H9 (cell line): Measurements from ENCODE around the gene TMEM145. TPM values are rescaled to one million over a fixed set of nuclear protein-coding genes. Genes with fewer than 3 reads are reported as not detected.

Experiments
- DNase-seq: peaks from one replicate; pipeline ENCODE4 v3.0.0-alpha.2; 2017
- H2AFZ ChIP-seq: one replicate; pipeline ENCODE4 v1.6.1; 2013; ENCODE audit warnings: mild to moderate bottlenecking, low read length, control low read depth, moderate library complexity
- H2AK5ac ChIP-seq: 2 replicates; pipeline ENCODE4 v1.6.1; 2013; ENCODE audit warnings: low read length, control low read depth, mixed read lengths; ENCODE audit not compliant: insufficient read length
- H2BK120ac ChIP-seq: one replicate; pipeline ENCODE4 v1.6.1; 2013; ENCODE audit warnings: low read depth, mild to moderate bottlenecking, low read length, control low read depth, inconsistent platforms; ENCODE audit not compliant: poor library complexity, severe bottlenecking
- H2BK12ac ChIP-seq: 2 replicates; pipeline ENCODE4 v1.6.1; 2013; ENCODE audit warnings: low read length, control low read depth, mixed read lengths, low read depth; ENCODE audit not compliant: insufficient read length
- H2BK15ac ChIP-seq: 2 replicates; pipeline ENCODE4 v1.6.1; 2013; ENCODE audit warnings: low read depth, low read length, control low read depth
- H2BK20ac ChIP-seq: one replicate; pipeline ENCODE4 v1.6.1; 2013; ENCODE audit warnings: low read depth, mild to moderate bottlenecking, low read length, control low read depth, inconsistent platforms; ENCODE audit not compliant: poor library complexity, severe bottlenecking
- H2BK5ac ChIP-seq: 2 replicates; pipeline ENCODE4 v1.6.1; 2013; ENCODE audit warnings: low read length, control low read depth, mixed read lengths; ENCODE audit not compliant: insufficient read length
- H3K14ac ChIP-seq: 2 replicates; pipeline ENCODE4 v1.6.1; 2013; ENCODE audit warnings: low read length, control low read depth; ENCODE audit not compliant: insufficient read depth
- H3K18ac ChIP-seq: 2 replicates; pipeline ENCODE4 v1.6.1; 2013; ENCODE audit warnings: low read depth, mild to moderate bottlenecking, mixed read lengths, low read length, control low read depth; ENCODE audit not compliant: insufficient read length
- H3K23ac ChIP-seq: 2 replicates; pipeline ENCODE4 v1.6.1; 2013; ENCODE audit warnings: low read length, control low read depth, mixed read lengths, low read depth; ENCODE audit not compliant: insufficient read length
- H3K23me2 ChIP-seq: 2 replicates; pipeline ENCODE4 v1.6.1; 2013; ENCODE audit warnings: low read depth, mild to moderate bottlenecking, mixed read lengths, low read length, control low read depth; ENCODE audit not compliant: insufficient read length, poor library complexity, severe bottlenecking
- H3K27ac ChIP-seq: 2 replicates; pipeline ENCODE4 v1.5.1; 2013; ENCODE audit warnings: low read length, control low read depth, mixed read lengths, low read depth; ENCODE audit not compliant: insufficient read length
- H3K27me3 ChIP-seq: 2 replicates; pipeline ENCODE4 v1.6.1; 2013; ENCODE audit warnings: low read length, control low read depth, inconsistent platforms; ENCODE audit not compliant: insufficient read depth
- H3K4ac ChIP-seq: 2 replicates; pipeline ENCODE4 v1.6.1; 2013; ENCODE audit warnings: low read depth, mild to moderate bottlenecking, control low read depth, inconsistent platforms, low read length, moderate library complexity
- H3K4me1 ChIP-seq: 2 replicates; pipeline ENCODE4 v1.6.1; 2013; ENCODE audit warnings: low read length, control low read depth, inconsistent platforms; ENCODE audit not compliant: insufficient read depth
- H3K4me2 ChIP-seq: 2 replicates; pipeline ENCODE4 v1.6.1; 2013; ENCODE audit warnings: low read length, control low read depth, mixed read lengths; ENCODE audit not compliant: insufficient read length, insufficient read depth
- H3K56ac ChIP-seq: 2 replicates; pipeline ENCODE4 v1.6.1; 2013; ENCODE audit warnings: low read depth, mild to moderate bottlenecking, mixed read lengths, low read length, control low read depth; ENCODE audit not compliant: insufficient read length
- H3K79me1 ChIP-seq: 2 replicates; pipeline ENCODE4 v1.6.1; 2013; ENCODE audit warnings: low read depth, mild to moderate bottlenecking, moderate library complexity, low read length, control low read depth, inconsistent platforms; ENCODE audit not compliant: insufficient read depth, poor library complexity, severe bottlenecking
- H3K79me2 ChIP-seq: 2 replicates; pipeline ENCODE4 v1.6.1; 2013; ENCODE audit warnings: low read length, control low read depth, inconsistent platforms; ENCODE audit not compliant: insufficient read depth
- H3K9ac ChIP-seq: 2 replicates; pipeline ENCODE4 v1.6.1; 2013; ENCODE audit warnings: low read length, control low read depth, mixed read lengths; ENCODE audit not compliant: insufficient read length; ENCODE audit errors: extremely low read depth
- H3K9me3 ChIP-seq: one replicate; pipeline ENCODE4 v1.6.1; 2013; ENCODE audit warnings: low read depth, low read length, inconsistent platforms; ENCODE audit not compliant: control insufficient read depth
- H3T11ph ChIP-seq: one replicate; pipeline ENCODE4 v1.6.1; 2013; ENCODE audit warnings: mild to moderate bottlenecking, low read length, control low read depth, inconsistent platforms
- H4K20me1 ChIP-seq: one replicate; pipeline ENCODE4 v1.6.1; 2013; ENCODE audit not compliant: control insufficient read depth, insufficient read length, insufficient read depth
- H4K5ac ChIP-seq: 2 replicates; pipeline ENCODE4 v1.6.1; 2013; ENCODE audit warnings: low read depth, mild to moderate bottlenecking, mixed read lengths, low read length, control low read depth; ENCODE audit not compliant: insufficient read length
- H4K8ac ChIP-seq: replicated peaks from 2 replicates; pipeline ENCODE4 v1.6.1; 2013; ENCODE audit warnings: low read length, control low read depth, mixed read lengths, low read depth; ENCODE audit not compliant: insufficient read length
- H4K91ac ChIP-seq: 2 replicates; pipeline ENCODE4 v1.6.1; 2013; ENCODE audit warnings: low read depth, mild to moderate bottlenecking, moderate library complexity, mixed read lengths, low read length, control low read depth; ENCODE audit not compliant: insufficient read length
- H3K27ac Mint-ChIP-seq, 3 experiments: 2 replicates in 2 of 3; 3 replicates in 1 of 3; pipeline ENCODE4 v1.8.0; 2020 to 2021; ENCODE audit warnings: mixed read lengths in 3 of 3, mild to moderate bottlenecking in 1 of 3, moderate library complexity in 1 of 3
- H3K27me3 Mint-ChIP-seq: 2 replicates; pipeline ENCODE4 v1.8.0; 2021; ENCODE audit warnings: low read depth, mild to moderate bottlenecking, moderate library complexity, mixed read lengths
- H3K36me3 Mint-ChIP-seq, 3 experiments: 2 replicates in 2 of 3; 3 replicates in 1 of 3; pipeline ENCODE4 v1.8.0; 2020 to 2021; ENCODE audit warnings: low read depth in 3 of 3, mixed read lengths in 3 of 3; ENCODE audit not compliant: insufficient read depth in 1 of 3
- H3K4me1 Mint-ChIP-seq, 2 experiments: 2 replicates each; pipeline ENCODE4 v1.8.0; 2020; ENCODE audit warnings: mixed read lengths in 2 of 2
- H3K4me3 Mint-ChIP-seq, 2 experiments: 2 replicates in 1 of 2; 3 replicates in 1 of 2; pipeline ENCODE4 v1.8.0; 2020 to 2021; ENCODE audit warnings: mild to moderate bottlenecking in 2 of 2, mixed read lengths in 2 of 2, moderate library complexity in 1 of 2
- H3K9me3 Mint-ChIP-seq, 2 experiments: 2 replicates in 1 of 2; 3 replicates in 1 of 2; pipeline ENCODE4 v1.8.0; 2020; ENCODE audit warnings: mild to moderate bottlenecking in 2 of 2, mixed read lengths in 2 of 2, moderate library complexity in 1 of 2
- CTCF ChIP-seq: fragments of 200-600 bp; sonication (generic); conservative IDR thresholded peaks from 3 replicates; pipeline ENCODE4 v1.8.0; 2021; ENCODE audit warnings: antibody characterized with exemption, mild to moderate bottlenecking
- WGBS: extraction: QIAGEN DNeasy Blood & Tissue Kit; methylation state at CpG from one replicate; pipeline ENCODE4 v1.1.7; 2013; ENCODE audit warnings: missing lambda C conversion rate, low lambda C conversion rate, mixed read lengths; ENCODE audit not compliant: insufficient read length; ENCODE audit errors: extremely low coverage; 5-methylcytosine and 5-hydroxymethylcytosine counted together
- total RNA-seq: library from RNA; stranded (reverse); gene quantifications from 2 replicates; pipeline ENCODE4 v1.2.1, GENCODE V29; 2021

Gene TMEM145
- total RNA-seq, 1 experiment from 2014 or later: 4.5 TPM

GRCh38 chr19:42272535-42272897 lies 40.6 kb upstream of the TMEM145 start:
- Histone ChIP-seq H3K56ac (no peak overlapping the region), H3K4me2 (no peak overlapping the region), H3K23ac (no peak overlapping the region), H2BK15ac (no peak overlapping the region), H2BK12ac (no peak overlapping the region), H3K9ac (no peak overlapping the region), H3K4ac (no peak overlapping the region), H4K20me1 (no peaks in the 10 kb centered on the region), H4K91ac (no peak overlapping the region), H3K79me1 (no peaks in the 10 kb centered on the region), H4K5ac (no peak overlapping the region), H3K18ac (no peak overlapping the region), H3K4me1 (no peaks in the 10 kb centered on the region; the same call in 1 of the 2 replicates), H3K23me2 (peaks cover 9% of the 10 kb centered on the region), H3K27ac (no peak overlapping the region), H3K27me3 (no peaks in the 10 kb centered on the region), H2BK5ac (no peak overlapping the region), H2BK120ac (no peak overlapping the region), H2AFZ (no peak overlapping the region), H3K79me2 (no peaks in the 10 kb centered on the region), H2AK5ac (no peak overlapping the region), H2BK20ac (no peak overlapping the region), H3T11ph (no peak overlapping the region), H4K8ac (no peak overlapping the region), H3K9me3 (no peaks in the 10 kb centered on the region), H3K14ac (no peak overlapping the region)
- DNase-seq: no peak
- no CpG with 5 or more reads among the region's 9 CpGs for WGBS
- no peaks in the 10 kb centered on the region for H3K27me3 Mint-ChIP-seq
- H3K36me3 Mint-ChIP-seq: peaks cover 4 to 23% (median 16%) of the 10 kb centered on the region in 3 experiments; a peak in 6 of 7 replicates
- no peak overlapping the region for H3K4me3 Mint-ChIP-seq
- no peak overlapping the region for H3K27ac Mint-ChIP-seq
- no peaks in the 10 kb centered on the region; a peak in 1 of 5 replicates for H3K9me3 Mint-ChIP-seq
- H3K4me1 Mint-ChIP-seq: peaks cover 18 to 23% of the 10 kb centered on the region in 2 experiments
- TF ChIP-seq CTCF: no peak
